Loucy (cell line): ENCODE measurements around the gene STARD13.

ENCODE experiments used
- EZH2phosphoT487 ChIP-seq: fragments of 200-600 bp; IDR thresholded peaks from 2 replicates; pipeline ENCODE4 v1.6.1; 2018; ENCODE audit warnings: antibody characterized with exemption, mild to moderate bottlenecking, moderate library complexity, borderline replicate concordance
- TF ChIP-seq, protein P1 (sequence below): fragments of 200-600 bp; sonication (generic); conservative IDR thresholded peaks from 2 replicates; pipeline ENCODE4 v1.5.1; 2014; ENCODE audit warnings: mild to moderate bottlenecking, antibody characterized with exemption, low read length

DNA sequence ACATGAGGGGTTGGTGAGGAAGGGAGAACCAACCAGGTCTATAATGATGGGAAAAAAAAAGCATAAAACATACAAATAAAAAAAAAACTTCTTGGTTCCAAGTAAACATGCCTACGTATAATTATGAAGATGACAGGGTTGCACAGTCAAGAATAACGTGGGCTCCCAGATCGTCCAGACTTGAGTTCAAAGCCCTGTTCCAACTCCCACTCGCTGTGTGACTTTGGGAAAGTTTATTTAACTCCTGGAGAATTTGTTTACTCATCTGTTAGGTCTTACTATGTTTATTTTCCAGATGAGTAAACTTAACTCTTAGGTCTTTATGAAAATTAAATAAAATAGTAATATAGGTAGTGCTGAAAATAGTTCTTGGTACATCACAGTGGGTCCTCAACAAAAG, 13.8 kb downstream of the STARD13 start:
- TF ChIP-seq, protein P1, sequence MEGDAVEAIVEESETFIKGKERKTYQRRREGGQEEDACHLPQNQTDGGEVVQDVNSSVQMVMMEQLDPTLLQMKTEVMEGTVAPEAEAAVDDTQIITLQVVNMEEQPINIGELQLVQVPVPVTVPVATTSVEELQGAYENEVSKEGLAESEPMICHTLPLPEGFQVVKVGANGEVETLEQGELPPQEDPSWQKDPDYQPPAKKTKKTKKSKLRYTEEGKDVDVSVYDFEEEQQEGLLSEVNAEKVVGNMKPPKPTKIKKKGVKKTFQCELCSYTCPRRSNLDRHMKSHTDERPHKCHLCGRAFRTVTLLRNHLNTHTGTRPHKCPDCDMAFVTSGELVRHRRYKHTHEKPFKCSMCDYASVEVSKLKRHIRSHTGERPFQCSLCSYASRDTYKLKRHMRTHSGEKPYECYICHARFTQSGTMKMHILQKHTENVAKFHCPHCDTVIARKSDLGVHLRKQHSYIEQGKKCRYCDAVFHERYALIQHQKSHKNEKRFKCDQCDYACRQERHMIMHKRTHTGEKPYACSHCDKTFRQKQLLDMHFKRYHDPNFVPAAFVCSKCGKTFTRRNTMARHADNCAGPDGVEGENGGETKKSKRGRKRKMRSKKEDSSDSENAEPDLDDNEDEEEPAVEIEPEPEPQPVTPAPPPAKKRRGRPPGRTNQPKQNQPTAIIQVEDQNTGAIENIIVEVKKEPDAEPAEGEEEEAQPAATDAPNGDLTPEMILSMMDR, result no peak
- no peak for TF ChIP-seq EZH2phosphoT487
